HG03521 (cell line): ENCODE results near the gene SH2B2.
"Not testable (repeated sequence)": the region's sequence is repeated elsewhere in the genome, so short reads cannot be mapped to it uniquely, and the experiment has no call there.

Experiments used
- ATAC-seq: cut with Tn5 transposase; IDR thresholded peaks from one replicate; pipeline ENCODE4 v1.9.1; 2021; ENCODE audit warnings: mild to moderate bottlenecking, moderate library complexity; ENCODE audit not compliant: unreplicated experiment

Gene SH2B2

GRCh38 chr7:102303669-102304422 is 17.2 kb downstream of the SH2B2 start:
- no peak for ATAC-seq

GRCh38 chr7:102304668-102305067 is 18.0 kb downstream of the SH2B2 start:
- ATAC-seq: no peak

GRCh38 chr7:102305414-102306268 is 19.0 kb downstream of the SH2B2 start:
- peak; percentile 44 for ATAC-seq

GRCh38 chr7:102306916-102307677 is 20.4 kb downstream of the SH2B2 start:
- ATAC-seq: peak; percentile 59

GRCh38 chr7:102310414-102310815 is 23.7 kb downstream of the SH2B2 start:
- no peak for ATAC-seq

DNA sequence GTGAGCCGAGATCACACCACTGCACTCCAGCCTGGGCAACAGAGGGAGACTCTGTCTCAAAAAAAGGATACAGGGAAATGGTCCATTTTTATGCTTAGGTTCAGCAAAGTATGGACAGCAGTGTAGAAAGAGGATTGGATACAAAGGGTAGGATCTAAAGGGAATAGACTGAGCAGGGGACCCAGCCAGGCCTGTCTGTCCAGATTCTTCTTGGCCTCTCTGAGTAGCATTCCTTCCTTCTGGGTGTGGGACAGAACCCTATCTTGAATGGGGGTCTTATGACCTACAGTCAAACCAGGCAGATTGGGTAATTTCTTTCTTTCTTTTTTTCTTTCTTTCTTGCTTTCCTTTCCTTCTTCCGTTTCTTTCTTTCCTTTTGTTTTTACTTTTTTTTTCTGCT is 25.6 kb downstream of the SH2B2 start:
- no peak for ATAC-seq

DNA sequence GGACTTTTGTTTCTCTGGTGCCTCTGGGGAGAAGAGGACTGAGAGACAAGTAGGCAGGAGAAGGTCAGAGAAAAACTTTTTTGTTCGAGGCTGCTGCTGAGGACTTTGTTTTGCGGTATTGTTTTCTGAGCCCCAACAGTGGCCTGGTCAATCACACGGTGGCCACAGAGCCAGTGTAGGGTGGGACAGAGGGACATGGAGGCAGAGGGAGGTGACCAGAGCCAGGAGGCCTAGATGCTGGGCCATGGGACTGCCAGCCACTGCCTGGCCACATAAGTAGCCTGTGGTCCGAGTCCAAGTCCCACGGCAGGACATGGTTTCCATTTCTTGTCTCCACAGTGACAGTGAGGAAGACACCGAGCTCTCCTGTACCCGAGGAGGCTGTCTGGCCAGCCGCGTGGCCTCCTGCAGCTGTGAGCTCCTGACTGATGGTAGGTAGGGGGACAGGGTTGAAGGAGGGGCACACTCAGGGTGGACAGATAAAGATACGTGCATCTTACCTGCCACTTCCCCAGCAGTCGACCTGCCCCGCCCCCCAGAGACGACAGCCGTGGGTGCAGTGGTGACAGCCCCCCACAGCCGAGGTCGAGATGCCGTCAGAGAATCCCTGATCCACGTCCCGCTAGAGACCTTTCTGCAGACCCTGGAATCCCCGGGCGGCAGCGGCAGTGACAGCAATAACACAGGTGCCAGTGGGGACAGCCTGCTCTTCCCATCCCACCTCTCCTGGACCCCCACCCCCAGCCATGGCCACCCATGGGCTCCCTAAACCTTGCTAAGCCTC is 27.5 kb downstream of the SH2B2 start:
- ATAC-seq: no peak

DNA sequence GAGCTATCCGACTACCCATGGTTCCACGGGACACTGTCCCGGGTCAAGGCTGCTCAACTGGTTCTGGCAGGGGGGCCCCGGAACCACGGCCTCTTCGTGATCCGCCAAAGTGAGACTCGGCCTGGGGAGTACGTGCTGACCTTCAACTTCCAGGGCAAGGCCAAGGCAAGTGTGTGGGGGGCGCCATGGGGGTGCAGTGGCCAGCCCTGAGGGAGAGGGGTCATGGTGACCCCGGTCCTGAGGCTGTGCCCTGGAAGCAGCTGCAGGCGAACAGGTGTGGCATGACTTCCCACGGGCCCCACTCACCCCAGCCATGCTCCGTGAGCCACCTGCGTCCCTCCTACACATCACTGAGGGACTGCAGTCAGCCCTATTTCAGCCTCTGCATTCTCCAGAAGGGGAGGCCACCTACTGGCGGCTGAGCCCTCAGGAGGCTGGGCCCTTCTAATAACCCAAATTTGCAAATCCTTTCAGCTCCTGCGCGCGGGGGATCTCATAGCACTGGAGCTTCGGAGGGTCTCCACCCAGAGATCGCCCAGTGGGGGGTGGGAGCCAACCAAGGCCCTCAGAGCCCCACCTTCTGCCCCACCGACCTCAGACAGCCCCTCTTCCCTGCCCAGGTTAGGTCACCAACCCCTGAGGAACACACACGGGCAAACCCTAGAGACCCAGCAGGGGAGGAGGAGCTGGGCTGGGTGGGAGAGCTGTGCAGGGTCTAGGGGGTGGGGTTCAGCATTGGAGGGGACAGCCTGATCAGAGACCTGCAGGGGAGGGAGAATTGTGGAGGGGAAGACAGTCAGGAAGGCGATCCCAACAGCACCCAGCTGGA is 30.8 kb downstream of the SH2B2 start:
- no peak for ATAC-seq

DNA sequence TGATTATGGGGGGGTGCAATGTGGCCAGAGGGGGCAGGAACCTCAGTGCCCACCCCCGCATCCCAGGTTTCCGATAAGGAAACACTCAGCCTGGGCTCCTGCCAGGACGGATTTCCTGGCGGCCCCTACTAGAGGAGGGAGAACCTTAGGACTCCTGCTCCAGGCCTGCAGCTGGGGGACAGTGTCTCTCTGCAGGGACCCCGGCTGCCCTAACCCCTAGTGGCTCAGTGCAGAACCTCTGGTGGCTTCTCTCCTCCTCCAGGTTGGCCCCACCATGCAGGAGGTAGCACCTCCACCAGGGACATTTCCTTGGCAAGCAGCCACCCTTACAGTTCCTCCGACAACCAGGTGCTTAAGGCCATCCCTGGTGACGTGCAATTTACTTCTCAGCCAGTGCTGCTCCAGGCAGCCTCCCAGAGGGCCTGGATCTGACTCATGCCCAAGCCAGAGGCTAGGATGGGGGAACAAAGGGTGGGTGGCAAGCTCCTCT is 31.9 kb downstream of the SH2B2 start:
- ATAC-seq: no peak

DNA sequence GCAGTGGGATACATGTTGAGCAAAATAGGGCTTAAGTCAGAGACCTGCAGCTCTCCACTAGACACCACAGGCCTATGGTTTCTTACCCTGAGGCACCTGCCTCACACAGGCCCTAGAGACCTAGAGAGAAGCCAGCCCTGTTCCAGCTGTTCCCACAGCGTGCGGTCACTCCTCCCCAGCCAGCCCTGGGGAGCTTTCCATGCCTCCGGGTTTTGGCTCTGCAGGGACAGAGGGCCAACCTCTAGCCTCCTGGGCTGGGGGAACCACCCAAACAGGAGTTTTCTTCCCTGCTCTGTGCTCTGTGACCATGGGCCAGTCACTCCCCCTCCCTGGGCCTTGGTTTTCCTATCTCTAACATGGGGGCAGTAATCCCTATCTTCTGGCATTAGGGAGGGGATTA is 33.0 kb downstream of the SH2B2 start:
- no peak for ATAC-seq

DNA sequence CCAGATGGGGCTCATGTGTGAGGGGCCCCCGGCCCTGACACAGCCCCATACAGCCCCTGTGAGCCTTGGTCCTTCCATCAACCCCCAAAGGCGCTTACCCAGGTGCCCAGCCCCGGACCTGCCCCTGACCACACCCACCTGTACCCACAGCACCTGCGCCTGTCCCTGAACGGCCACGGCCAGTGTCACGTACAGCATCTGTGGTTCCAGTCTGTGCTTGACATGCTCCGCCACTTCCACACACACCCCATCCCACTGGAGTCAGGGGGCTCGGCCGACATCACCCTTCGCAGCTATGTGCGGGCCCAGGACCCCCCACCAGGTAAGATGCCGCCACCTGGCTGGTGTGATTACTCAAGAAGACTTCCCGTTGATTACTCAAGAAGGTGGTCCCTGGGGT is 33.5 kb downstream of the SH2B2 start:
- ATAC-seq: no peak

GRCh38 chr7:102320601-102321350 is 34.1 kb downstream of the SH2B2 start:
- no peak for ATAC-seq

- no peak for ATAC-seq
These were observed 34.9 kb downstream of the SH2B2 start for GRCh38 chr7:102321351-102322201.

DNA sequence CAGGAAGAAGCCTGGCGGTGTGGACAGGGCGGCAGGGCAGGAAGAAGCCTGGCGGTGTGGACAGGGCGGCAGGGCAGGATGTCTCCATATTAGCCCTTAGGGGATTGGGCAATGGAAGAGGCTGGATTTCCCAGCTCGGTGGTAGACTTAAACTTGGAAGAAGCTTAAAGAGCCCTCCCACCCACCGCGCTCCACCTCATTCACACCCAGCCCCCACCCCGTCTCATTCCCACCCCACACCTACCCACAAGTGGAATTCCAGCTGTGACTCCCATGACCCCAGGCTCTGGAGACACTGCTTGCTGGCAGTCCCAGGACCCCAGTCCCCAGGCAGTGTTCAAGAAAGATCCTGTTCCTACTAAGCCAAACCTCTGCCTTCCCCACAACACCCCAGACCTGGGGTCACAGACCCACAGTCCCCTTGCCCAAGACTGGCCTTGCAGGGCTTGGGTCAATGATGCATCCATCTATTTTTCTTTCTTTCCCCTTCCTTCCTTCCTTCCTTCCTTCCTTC is 35.6 kb downstream of the SH2B2 start:
- ATAC-seq: no peak

DNA sequence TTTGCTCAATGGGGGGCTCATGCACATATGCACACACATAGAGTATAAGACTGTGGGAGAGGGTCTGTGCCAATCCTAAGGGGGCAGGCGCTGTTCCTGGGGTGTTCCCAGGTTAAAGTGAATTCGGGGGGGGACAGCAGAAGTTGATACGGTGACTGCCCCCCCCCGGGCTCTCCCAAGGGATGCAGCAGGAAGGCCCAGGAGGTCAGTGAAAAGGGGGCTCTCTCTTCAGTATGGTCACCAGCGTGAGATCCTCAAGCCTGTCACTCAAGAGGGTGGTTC is 37.2 kb downstream of the SH2B2 start:
- ATAC-seq: no peak

DNA sequence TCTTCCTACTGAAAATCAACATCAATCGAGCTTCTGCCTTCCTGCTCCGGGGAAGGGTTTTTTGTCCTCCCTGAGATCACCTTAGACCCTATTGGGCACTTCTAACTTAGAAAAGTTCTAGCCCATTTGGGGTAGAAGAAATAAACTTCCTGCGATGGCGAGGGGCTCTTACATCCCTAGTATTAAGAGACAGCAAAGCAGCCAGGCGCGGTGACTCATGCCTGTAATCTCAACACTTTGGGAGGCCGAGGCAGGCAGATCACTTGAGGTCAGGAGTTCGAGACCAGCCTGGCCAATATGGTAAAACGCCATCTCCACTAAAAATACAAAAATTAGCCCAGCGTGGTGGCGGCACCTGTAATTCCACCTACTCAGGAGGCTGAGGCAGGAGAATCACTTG is 38.4 kb downstream of the SH2B2 start:
- ATAC-seq: not testable (repeated sequence)

GRCh38 chr7:102326157-102326889 is 39.7 kb downstream of the SH2B2 start:
- ATAC-seq: no peak
